Measurements from ENCODE around the gene EEF1AKMT2. TPM values are rescaled to one million over a fixed set of nuclear protein-coding genes. Genes with fewer than 3 reads are reported as not detected.
A peak's percentile ranks its signal among the peaks of the same experiment; 100 is the strongest.

Gene EEF1AKMT2
- total RNA-seq, 6 donors from 2014 or later = 3.6 to 17.3 (median 11.4) TPM

GRCh38 chr10:124728071-124728829, 63.4 kb downstream of the EEF1AKMT2 start:
- H3K4me3 ChIP-seq = no peak overlapping the region
- no peak for DNase-seq
- H3K27me3 ChIP-seq = no peaks in the 10 kb centered on the region
- 48 to 56% methylated on average over 11 to 14 of the region's 14 CpGs for WGBS, 2 donors
- peaks cover 0 to 6% (median 0%) of the 10 kb centered on the region in 4 donors for H3K36me3 ChIP-seq
- peaks cover 66 to 91% (median 70%) of the 10 kb centered on the region in 4 donors for H3K4me1 ChIP-seq
- ATAC-seq (ENCODE audit: low FRiP score in 2 of 2) = peak; percentile 35 to 78
- peak overlapping the region; percentile 81 to 84 (median 83) for H3K27ac ChIP-seq
- H3K9me3 ChIP-seq = no peaks in the 10 kb centered on the region
- peak in 2 of 4 donors; percentile 38 to 67 for TF ChIP-seq EP300 (IDR thresholded peaks at IDR 0.05)
- TF ChIP-seq POLR2AphosphoS5 (IDR thresholded peaks at IDR 0.05) = peak; percentile 46 to 47
- TF ChIP-seq POLR2A (IDR thresholded peaks at IDR 0.05) = peak in 1 of 4 donors; percentile 26
- TF ChIP-seq CTCF (IDR thresholded peaks at IDR 0.05) = no peak

GRCh38 chr10:124727361-124727960, 64.2 kb downstream of the EEF1AKMT2 start:
- TF ChIP-seq EP300 (IDR thresholded peaks at IDR 0.05) (no peak), CTCF (IDR thresholded peaks at IDR 0.05) (no peak), POLR2AphosphoS5 (IDR thresholded peaks at IDR 0.05) (no peak), POLR2A (IDR thresholded peaks at IDR 0.05) (no peak)
- no peak for ATAC-seq (ENCODE audit: low FRiP score in 2 of 2)
- Histone ChIP-seq H3K4me1 (peaks cover 66 to 91% (median 70%) of the 10 kb centered on the region in 4 donors), H3K36me3 (peaks cover 0 to 6% (median 0%) of the 10 kb centered on the region in 4 donors), H3K4me3 (no peak overlapping the region), H3K27ac (peak overlapping the region; percentile 81 to 84 (median 83)), H3K27me3 (no peaks in the 10 kb centered on the region), H3K9me3 (no peaks in the 10 kb centered on the region)
- 68 to 73% methylated on average over 6 of the region's 6 CpGs for WGBS, 2 donors
- no peak for DNase-seq

- Histone ChIP-seq H3K9me3 (no peaks in the 10 kb centered on the region), H3K27ac (peak overlapping the region in 1 of 4 donors; percentile 24), H3K27me3 (no peaks in the 10 kb centered on the region), H3K36me3 (peaks cover 0 to 6% (median 0%) of the 10 kb centered on the region in 4 donors), H3K4me3 (no peak overlapping the region), H3K4me1 (peaks cover 68 to 92% (median 80%) of the 10 kb centered on the region in 4 donors)
- DNase-seq (peak in 1 of 2 donors; percentile 18), ATAC-seq (ENCODE audit: low FRiP score in 2 of 2) (no peak)
- TF ChIP-seq EP300 (IDR thresholded peaks at IDR 0.05) (no peak), CTCF (IDR thresholded peaks at IDR 0.05) (no peak), POLR2AphosphoS5 (IDR thresholded peaks at IDR 0.05) (no peak), POLR2A (IDR thresholded peaks at IDR 0.05) (no peak)
- 85 to 95% methylated on average over 7 of the region's 7 CpGs for WGBS, 2 donors
Observed at GRCh38 chr10:124725791-124726190, 65.9 kb downstream of the EEF1AKMT2 start.

GRCh38 chr10:124725171-124725631, 66.5 kb downstream of the EEF1AKMT2 start:
- 88 to 93% methylated on average over 9 of the region's 9 CpGs for WGBS, 2 donors
- Histone ChIP-seq H3K27me3 (no peaks in the 10 kb centered on the region), H3K4me1 (peaks cover 73 to 94% (median 84%) of the 10 kb centered on the region in 4 donors), H3K36me3 (peaks cover 0 to 6% (median 0%) of the 10 kb centered on the region in 4 donors), H3K27ac (peak overlapping the region; percentile 69 to 86 (median 75)), H3K4me3 (no peak overlapping the region), H3K9me3 (no peaks in the 10 kb centered on the region)
- ATAC-seq (ENCODE audit: low FRiP score in 2 of 2) (no peak), DNase-seq (peak in 1 of 2 donors; percentile 18)
- TF ChIP-seq POLR2A (IDR thresholded peaks at IDR 0.05) = no peak
- TF ChIP-seq POLR2AphosphoS5 (IDR thresholded peaks at IDR 0.05) = no peak
- no peak for TF ChIP-seq CTCF (IDR thresholded peaks at IDR 0.05)
- no peak for TF ChIP-seq EP300 (IDR thresholded peaks at IDR 0.05)
